GM12878 (cell line): ENCODE measurements around the gene WASHC1. TPM values are rescaled to one million over a fixed set of nuclear protein-coding genes. Genes with fewer than 3 reads are reported as not detected.
"Not testable (repeated sequence)": the region's sequence is repeated elsewhere in the genome, so short reads cannot be mapped to it uniquely, and the experiment has no call there.

Source experiments
- ATAC-seq: fragments of 200-7000 bp; cut with Tn5 transposase; 3 replicates; pipeline ENCODE4 v1.9.1; 2020; ENCODE audit warnings: mild to moderate bottlenecking, moderate library complexity
- BruUV-seq: library from RNA; stranded (reverse); fragments of 400-500 nt; replicated peaks from 2 replicates; lab custom pipeline; 2021; lab: Mats Ljungman, UMichigan
- CTCF ChIA-PET: fragments of 300-600 bp; sonication (Branson Sonifier 250); formaldehyde crosslinking; extraction: SDS; loops from one replicate; lab custom pipeline; 2021; ENCODE audit warnings: inconsistent platforms; lab: Yijun Ruan, JAX
- POLR2A ChIA-PET: fragments of 350-600 bp; formaldehyde crosslinking; extraction: SDS; loops from one replicate; lab custom pipeline; 2021; ENCODE audit warnings: inconsistent platforms; lab: Charles Lee
- RAD21 ChIA-PET: fragments of 300-600 bp; sonication (Branson Sonifier 250); formaldehyde crosslinking; loops from one replicate; lab custom pipeline; 2023; ENCODE audit warnings: antibody characterized with exemption; ENCODE audit not compliant: unreplicated experiment; lab: Charles Lee
- SMC1A ChIA-PET: fragments of 300-600 bp; sonication (Branson Sonifier 250); formaldehyde crosslinking; loops from one replicate; lab custom pipeline; 2023; ENCODE audit not compliant: unreplicated experiment, uncharacterized antibody; lab: Charles Lee
- DNase-seq: peaks from one replicate; pipeline ENCODE4 v3.0.0-alpha.2; 2011; ENCODE audit warnings: low read depth, low spot score
- FAIRE-seq: peaks from 3 replicates; lab custom pipeline; 2011; peaks lifted over from hg19 to GRCh38; lab: Jason Lieb, UNC
- H2AFZ ChIP-seq: 2 replicates; pipeline ENCODE4 v1.6.0; 2011; ENCODE audit warnings: low read depth, low read length, control low read depth; ENCODE audit not compliant: control insufficient read depth
- H3K27ac ChIP-seq: 2 replicates; pipeline ENCODE4 v1.5.1; 2011; ENCODE audit warnings: control low read depth; ENCODE audit not compliant: control insufficient read depth, insufficient read depth
- H3K27me3 ChIP-seq, 2 experiments: replicated peaks in 1 of 2; 2 replicates each; pipeline versions ENCODE4 v1.6.0 to v1.6.1; 2011; ENCODE audit warnings: low read length in 1 of 2; ENCODE audit not compliant: control insufficient read depth in 2 of 2, insufficient read depth in 2 of 2
- H3K36me3 ChIP-seq, 2 experiments: 2 replicates each; pipeline ENCODE4 v1.5.1; 2011; ENCODE audit warnings: low read length in 1 of 2; ENCODE audit not compliant: control insufficient read depth in 2 of 2, insufficient read depth in 2 of 2
- H3K4me1 ChIP-seq: 2 replicates; pipeline ENCODE4 v1.6.1; 2011; ENCODE audit warnings: mild to moderate bottlenecking, low read length, moderate library complexity, mixed read lengths; ENCODE audit not compliant: control insufficient read depth, insufficient read depth
- H3K4me2 ChIP-seq: 2 replicates; pipeline ENCODE4 v1.6.0; 2011; ENCODE audit warnings: control low read depth; ENCODE audit not compliant: control insufficient read depth, insufficient read depth
- H3K4me3 ChIP-seq: fragments of 200-600 bp; sonication (generic); 2 replicates; pipeline ENCODE4 v1.5.1; 2016
- H3K79me2 ChIP-seq: 2 replicates; pipeline ENCODE4 v1.6.0; 2011; ENCODE audit warnings: low read length; ENCODE audit not compliant: control insufficient read depth, insufficient read depth
- H3K9ac ChIP-seq: 2 replicates; pipeline ENCODE4 v1.8.0; 2011; ENCODE audit warnings: low read length, control low read depth, mixed read lengths; ENCODE audit not compliant: control insufficient read depth, insufficient read depth
- H3K9me3 ChIP-seq: replicated peaks from 3 replicates; pipeline ENCODE4 v1.5.1; 2011; ENCODE audit warnings: mild to moderate bottlenecking, low read length; ENCODE audit not compliant: control insufficient read depth, insufficient read depth
- H4K20me1 ChIP-seq: 2 replicates; pipeline ENCODE4 v1.6.0; 2011; ENCODE audit not compliant: control insufficient read depth, insufficient read depth
- WGBS: methylation state at CpG from one replicate; pipeline ENCODE4 v1.1.6; 2016; ENCODE audit warnings: low lambda C conversion rate; ENCODE audit not compliant: insufficient replicate concordance, insufficient coverage; ENCODE audit errors: missing lambda C conversion rate; 5-methylcytosine and 5-hydroxymethylcytosine counted together
- in situ Hi-C: fragments of 300-500 bp; cut with MboI; formaldehyde crosslinking; loops from 9 replicates; pipeline ENCODE4 v1.14.3; 2018; ENCODE audit warnings: mixed read lengths
- intact Hi-C: fragments of 100-400 bp; cut with micrococcal nuclease; formaldehyde crosslinking; loops from one replicate; pipeline ENCODE4 v1.14.2; 2022; ENCODE audit not compliant: unreplicated experiment
- polyA plus RNA-seq, 11 experiments: library from polyadenylated mRNA; depleted of rRNA in 4 of 11; unstranded in 6 of 11; stranded (reverse) in 5 of 11; fragments of >200 nt; fragmentation: Nextera tagmentation in 4 of 11; fragmentation: Illumina TruSeq in 1 of 11; extraction: Ambion mirVana in 4 of 11; extraction: Trizol in 1 of 11; gene quantifications; 1 replicate in 1 of 11; 2 replicates in 10 of 11; pipeline versions ENCODE4 v1.2.1 to v1.2.3, GENCODE V29; 2011 to 2016; ENCODE audit warnings: inconsistent platforms in 2 of 11, missing spikeins in 2 of 11, low read depth in 1 of 11
- total RNA-seq, 4 experiments: library from RNA; depleted of rRNA in 3 of 4; stranded (reverse); fragments of >200 nt in 3 of 4; fragmentation: Illumina TruSeq in 1 of 4; extraction: Trizol in 1 of 4; gene quantifications; 2 replicates each; pipeline versions ENCODE4 v1.2.1 to v1.2.3, GENCODE V29; 2013 to 2021

The WASHC1 gene
- total and polyA plus RNA-seq, 10 of the 15 experiments (the other 5 are each of a cell fraction or from before 2014, with no cell fraction given) = 0.19 to 15.5 (median 6.4) TPM

DNA sequence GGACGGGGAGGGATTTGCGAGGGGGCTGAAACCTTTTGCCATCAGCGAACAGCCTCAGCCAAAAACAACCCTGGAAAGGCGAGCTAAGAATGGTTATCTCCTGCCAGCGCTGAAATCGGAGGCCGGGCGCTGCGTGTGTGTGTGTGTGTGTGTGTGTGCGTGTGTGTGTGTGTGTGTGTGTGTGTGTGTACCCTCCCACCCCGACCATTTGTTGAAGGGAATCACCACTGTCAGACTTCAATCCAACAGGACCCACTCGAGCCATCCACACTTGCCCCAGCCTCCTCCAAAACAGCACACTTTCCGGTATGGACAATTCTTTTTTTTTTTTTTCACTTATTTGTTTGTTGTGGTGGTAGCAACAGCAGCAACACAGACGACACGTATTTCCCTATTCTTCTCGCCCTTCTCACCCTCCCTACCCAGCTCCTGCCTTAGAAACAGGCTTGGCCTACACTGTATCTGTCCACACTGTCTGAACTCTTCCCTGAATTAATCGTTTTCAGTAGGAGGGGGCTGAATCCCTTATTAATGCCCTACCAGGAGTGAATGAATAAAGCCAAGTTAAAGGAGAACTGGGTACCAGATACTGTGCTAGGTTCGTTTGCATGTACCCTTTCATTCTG, 44.8 kb upstream of the WASHC1 start:
- H3K27ac ChIP-seq, H3K36me3 ChIP-seq, SMC1A ChIA-PET, H3K9ac ChIP-seq, H4K20me1 ChIP-seq, H3K4me2 ChIP-seq, BruUV-seq, H3K4me3 ChIP-seq, H3K9me3 ChIP-seq, H3K4me1 ChIP-seq, intact Hi-C loops, H3K27me3 ChIP-seq, in situ Hi-C loops, RAD21 ChIA-PET, FAIRE-seq, H3K79me2 ChIP-seq, POLR2A ChIA-PET, CTCF ChIA-PET, DNase-seq, H2AFZ ChIP-seq: not testable (repeated sequence)
- peak; percentile 33; the same call in 2 of the 3 replicates for ATAC-seq
- 21% methylated on average over 13 of the region's 18 CpGs for WGBS

GRCh38 chr9:73076-73899, 44.0 kb upstream of the WASHC1 start:
- BruUV-seq, H4K20me1 ChIP-seq, H3K4me1 ChIP-seq, H3K4me2 ChIP-seq, POLR2A ChIA-PET, intact Hi-C loops, H3K9ac ChIP-seq, CTCF ChIA-PET, RAD21 ChIA-PET, H3K4me3 ChIP-seq, H3K36me3 ChIP-seq, in situ Hi-C loops, H3K9me3 ChIP-seq, H3K79me2 ChIP-seq, H3K27ac ChIP-seq, FAIRE-seq, H3K27me3 ChIP-seq, SMC1A ChIA-PET, DNase-seq, H2AFZ ChIP-seq: not testable (repeated sequence)
- WGBS = 59% methylated on average over 45 of the region's 109 CpGs
- ATAC-seq = peak; percentile 27; the same call in 1 of the 3 replicates

DNA sequence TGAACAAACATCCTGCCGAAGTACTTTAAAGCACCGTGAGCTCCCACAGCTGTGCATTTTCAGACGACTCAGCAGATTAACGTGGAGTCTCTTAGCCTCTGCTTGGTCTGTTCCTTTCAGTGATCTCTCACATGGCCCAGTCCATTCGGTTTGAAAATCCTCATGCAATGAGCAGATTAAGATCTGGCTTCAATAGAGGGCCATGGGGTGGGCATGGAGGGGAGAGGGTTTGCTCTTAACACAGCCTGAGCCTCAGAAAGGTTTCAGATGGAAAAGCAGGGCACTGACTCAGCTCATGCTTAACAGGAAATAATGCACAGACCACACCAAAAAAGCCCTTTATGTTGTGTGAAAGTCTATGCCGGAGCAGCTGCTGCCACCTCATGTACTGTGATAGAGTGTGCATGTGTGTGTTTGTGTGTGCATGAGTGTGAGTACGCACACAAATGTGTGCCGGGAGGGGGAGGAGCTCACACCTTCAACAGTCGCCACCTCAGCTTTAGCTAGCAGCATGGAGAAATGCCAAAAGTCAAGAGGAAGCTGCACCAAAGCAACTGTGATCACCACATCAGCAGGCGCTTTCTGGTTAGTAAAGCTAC, 33.9 kb upstream of the WASHC1 start:
- SMC1A ChIA-PET, H3K9ac ChIP-seq, POLR2A ChIA-PET, intact Hi-C loops, H3K4me1 ChIP-seq, CTCF ChIA-PET, H3K79me2 ChIP-seq, H3K36me3 ChIP-seq, H3K27ac ChIP-seq, H3K9me3 ChIP-seq, in situ Hi-C loops, H3K27me3 ChIP-seq, H2AFZ ChIP-seq, FAIRE-seq, H3K4me3 ChIP-seq, H4K20me1 ChIP-seq, H3K4me2 ChIP-seq, DNase-seq, RAD21 ChIA-PET, BruUV-seq: not testable (repeated sequence)
- WGBS = 8% methylated on average over 8 of the region's 10 CpGs
- ATAC-seq = peak; percentile 93
